Thoracic aorta (tissue), 2 donors: Measurements from ENCODE around the gene OR10P1. TPM values are rescaled to one million over a fixed set of nuclear protein-coding genes. Genes with fewer than 3 reads are reported as not detected.
A peak's percentile ranks its signal among the peaks of the same experiment; 100 is the strongest.

Experiments
- ATAC-seq: fragments of 150-250 bp; one replicate; pipeline ENCODE4 v1.8.0; 2017; ENCODE audit warnings: low read depth; ENCODE audit not compliant: insufficient number of reproducible peaks, low FRiP score
- DNase-seq: peaks from one replicate; pipeline ENCODE4 v3.0.0-alpha.2; 2020; ENCODE audit warnings: low spot score
- H3K27ac ChIP-seq, 2 donors: fragments of 200-600 bp; sonication (generic); 1 replicate in 1 of 2; 2 replicates in 1 of 2; pipeline ENCODE4 v1.5.1; 2016; ENCODE audit warnings: mild to moderate bottlenecking in 2 of 2, moderate library complexity in 2 of 2
- H3K27me3 ChIP-seq: fragments of 200-600 bp; sonication (generic); replicated peaks from 2 replicates; pipeline ENCODE4 v1.6.0; 2016; ENCODE audit warnings: mild to moderate bottlenecking; ENCODE audit not compliant: insufficient read depth
- H3K36me3 ChIP-seq: fragments of 200-600 bp; sonication (generic); one replicate; pipeline ENCODE4 v1.5.1; 2016
- H3K4me1 ChIP-seq, 2 donors: fragments of 200-600 bp; sonication (generic); 1 replicate in 1 of 2; 2 replicates in 1 of 2; pipeline versions ENCODE4 v1.5.1 to v1.6.0; 2016; ENCODE audit warnings: low read depth in 2 of 2, mild to moderate bottlenecking in 1 of 2; ENCODE audit not compliant: control insufficient read depth in 1 of 2
- H3K4me3 ChIP-seq: fragments of 200-600 bp; sonication (generic); 2 replicates; pipeline ENCODE4 v1.5.1; 2016; ENCODE audit warnings: mild to moderate bottlenecking
- H3K9me3 ChIP-seq: fragments of 200-600 bp; sonication (generic); 2 replicates; pipeline ENCODE4 v1.5.1; 2016
- total RNA-seq, 2 donors: library from RNA; depleted of rRNA; stranded (reverse); fragments of >200 nt; gene quantifications; one replicate each; pipeline versions ENCODE4 v1.1.0 to v1.2.3, GENCODE V29; 2016
- TF ChIP-seq, protein P1 (sequence below): fragments of 200-600 bp; sonication (generic); IDR thresholded peaks from one replicate; pipeline ENCODE4 v1.5.1; 2019; ENCODE audit warnings: antibody characterized with exemption

The OR10P1 gene
- total RNA-seq, 2 donors from 2014 or later, result not detected

DNA sequence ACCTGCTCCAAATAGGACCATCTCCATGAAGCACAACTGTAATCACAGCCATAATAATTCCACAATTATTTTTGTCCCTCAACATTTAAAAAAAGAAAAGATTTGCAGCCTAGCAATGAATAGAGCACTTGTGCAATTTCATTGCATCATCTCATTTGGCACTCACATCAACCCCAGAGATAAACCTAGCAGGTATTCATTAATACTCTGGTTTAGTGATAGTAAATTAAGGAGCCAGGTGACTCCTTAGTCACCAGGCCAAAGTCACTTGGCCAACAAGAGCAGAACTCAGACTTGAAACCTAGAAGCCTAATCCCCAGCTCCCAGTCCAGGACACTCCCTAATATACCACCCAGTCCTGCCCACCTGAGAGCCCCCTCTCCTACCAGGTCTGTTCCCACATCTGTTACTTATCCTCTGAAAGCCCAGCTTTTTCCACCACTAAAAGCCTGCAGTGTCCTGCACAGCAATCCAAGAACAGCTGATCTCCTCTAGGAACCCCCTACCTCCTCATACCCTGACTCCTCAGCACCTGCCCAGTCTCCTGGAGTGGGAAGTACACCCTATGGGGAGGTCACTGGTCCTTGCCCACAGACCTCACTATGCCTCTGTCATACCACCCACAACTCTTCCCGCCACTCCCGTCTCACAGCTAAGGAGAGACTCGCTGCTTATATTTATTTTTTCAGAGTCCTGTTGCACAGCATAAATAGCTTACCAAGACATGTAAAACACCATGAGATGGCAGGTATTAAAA is 22.1 kb downstream of the OR10P1 start:
- ATAC-seq, result no peak

DNA sequence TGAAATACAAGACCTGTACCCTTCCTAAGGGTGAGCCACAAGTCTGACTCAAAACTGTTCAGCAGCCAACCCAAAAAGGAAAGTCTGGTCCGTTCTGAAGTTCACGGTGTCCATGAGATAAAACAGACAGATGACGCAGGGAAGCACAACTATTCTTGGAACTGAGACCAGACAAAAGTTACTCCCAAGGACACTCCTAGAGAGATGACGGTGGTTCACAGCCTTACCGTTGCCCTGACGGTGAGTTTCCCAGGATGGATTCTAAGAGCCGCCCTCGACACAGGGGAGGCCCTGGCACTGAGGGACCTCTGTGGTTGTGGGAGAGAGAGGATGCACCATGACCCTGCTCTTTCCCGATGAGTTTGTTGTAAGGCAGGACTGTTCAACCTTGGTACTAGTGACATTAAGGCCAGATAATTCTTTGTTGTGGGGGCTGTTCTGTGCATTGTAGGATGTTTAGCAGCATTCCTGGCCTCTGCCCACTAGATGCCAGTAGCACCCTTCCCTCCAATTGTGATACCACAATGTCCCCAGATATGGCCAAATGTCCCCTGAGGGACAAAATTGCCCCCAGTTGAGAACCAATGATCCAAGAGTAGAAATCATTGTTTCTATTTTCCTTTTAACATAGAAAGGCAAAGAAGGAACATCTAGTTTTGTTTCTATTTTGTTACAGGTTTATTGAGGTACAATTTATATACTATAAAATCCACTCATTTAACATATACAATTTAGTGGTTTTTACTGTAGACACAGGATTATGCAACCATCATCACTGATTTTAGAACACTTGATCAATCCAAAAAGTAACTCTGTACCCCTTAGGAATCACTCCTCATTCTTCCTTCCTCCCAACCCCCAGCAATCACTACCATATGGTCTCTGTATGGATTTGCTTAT is 23.0 kb downstream of the OR10P1 start:
- no peaks in the 10 kb centered on the region for H3K4me1 ChIP-seq
- no peak overlapping the region for H3K27ac ChIP-seq
- ATAC-seq, result no peak
- TF ChIP-seq, protein P1, sequence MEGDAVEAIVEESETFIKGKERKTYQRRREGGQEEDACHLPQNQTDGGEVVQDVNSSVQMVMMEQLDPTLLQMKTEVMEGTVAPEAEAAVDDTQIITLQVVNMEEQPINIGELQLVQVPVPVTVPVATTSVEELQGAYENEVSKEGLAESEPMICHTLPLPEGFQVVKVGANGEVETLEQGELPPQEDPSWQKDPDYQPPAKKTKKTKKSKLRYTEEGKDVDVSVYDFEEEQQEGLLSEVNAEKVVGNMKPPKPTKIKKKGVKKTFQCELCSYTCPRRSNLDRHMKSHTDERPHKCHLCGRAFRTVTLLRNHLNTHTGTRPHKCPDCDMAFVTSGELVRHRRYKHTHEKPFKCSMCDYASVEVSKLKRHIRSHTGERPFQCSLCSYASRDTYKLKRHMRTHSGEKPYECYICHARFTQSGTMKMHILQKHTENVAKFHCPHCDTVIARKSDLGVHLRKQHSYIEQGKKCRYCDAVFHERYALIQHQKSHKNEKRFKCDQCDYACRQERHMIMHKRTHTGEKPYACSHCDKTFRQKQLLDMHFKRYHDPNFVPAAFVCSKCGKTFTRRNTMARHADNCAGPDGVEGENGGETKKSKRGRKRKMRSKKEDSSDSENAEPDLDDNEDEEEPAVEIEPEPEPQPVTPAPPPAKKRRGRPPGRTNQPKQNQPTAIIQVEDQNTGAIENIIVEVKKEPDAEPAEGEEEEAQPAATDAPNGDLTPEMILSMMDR, result peak; percentile 21
- no peaks in the 10 kb centered on the region for H3K27me3 ChIP-seq
- H3K4me3 ChIP-seq, result no peak overlapping the region
- H3K36me3 ChIP-seq, result no peaks in the 10 kb centered on the region
- no peaks in the 10 kb centered on the region for H3K9me3 ChIP-seq
- no peak for DNase-seq

More for the DNA sequence above, 22.1 kb downstream of the OR10P1 start:
- Histone ChIP-seq H3K27ac (no peak overlapping the region), H3K36me3 (no peaks in the 10 kb centered on the region), H3K9me3 (no peaks in the 10 kb centered on the region), H3K4me1 (no peaks in the 10 kb centered on the region), H3K4me3 (no peak overlapping the region), H3K27me3 (no peaks in the 10 kb centered on the region)
- TF ChIP-seq, protein P1, result no peak
- no peak for DNase-seq

DNA sequence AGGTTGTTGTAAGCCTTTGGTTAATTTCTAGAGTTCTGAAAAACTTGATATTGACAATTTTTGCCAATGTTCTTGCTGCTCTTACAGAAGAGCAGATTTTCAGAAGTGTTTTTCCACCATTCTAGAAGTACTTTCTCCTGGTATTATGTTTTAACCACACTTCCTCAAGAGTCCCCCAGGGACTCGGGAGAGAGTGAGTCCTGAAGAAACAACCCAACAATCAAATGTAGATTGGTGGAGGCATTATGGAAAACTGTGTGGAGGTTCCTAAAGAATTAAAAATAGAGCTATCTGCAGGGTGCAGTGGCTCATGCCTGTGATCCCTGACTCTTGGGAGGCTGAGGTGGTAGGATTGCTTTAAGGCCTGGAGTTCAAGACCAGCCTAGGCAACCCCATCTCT is 26.7 kb downstream of the OR10P1 start:
- Histone ChIP-seq H3K9me3 (no peaks in the 10 kb centered on the region), H3K27ac (no peak overlapping the region), H3K27me3 (no peaks in the 10 kb centered on the region), H3K36me3 (no peaks in the 10 kb centered on the region), H3K4me1 (no peaks in the 10 kb centered on the region), H3K4me3 (no peak overlapping the region)
- ATAC-seq, result no peak
- no peak for DNase-seq
- TF ChIP-seq, protein P1, result no peak

DNA sequence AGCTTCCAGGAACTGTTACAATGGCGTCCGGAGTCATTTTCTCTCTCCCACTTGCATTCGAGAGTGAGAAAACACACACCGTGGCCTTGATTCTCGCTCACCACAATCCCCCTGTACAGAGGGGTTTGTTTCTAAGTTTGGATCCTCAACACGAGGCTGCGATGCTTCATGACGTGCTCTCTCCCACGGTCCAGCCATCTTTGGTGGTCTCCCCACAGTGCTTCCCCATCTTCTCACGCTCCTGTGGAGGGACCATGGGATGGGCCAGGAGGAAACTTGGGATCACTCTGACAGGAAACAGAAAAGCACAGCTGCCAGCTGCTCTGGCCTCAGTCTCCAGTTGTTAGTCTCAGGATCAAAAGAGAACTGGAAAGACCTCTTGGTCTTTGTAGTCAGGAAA is 28.1 kb downstream of the OR10P1 start:
- H3K9me3 ChIP-seq, result no peaks in the 10 kb centered on the region

More for the DNA sequence above, 28.1 kb downstream of the OR10P1 start:
- Histone ChIP-seq H3K36me3 (no peaks in the 10 kb centered on the region), H3K4me1 (no peaks in the 10 kb centered on the region), H3K27me3 (no peaks in the 10 kb centered on the region), H3K4me3 (no peak overlapping the region), H3K27ac (no peak overlapping the region)
- TF ChIP-seq, protein P1, result no peak
- ATAC-seq (no peak), DNase-seq (no peak)
